OCI-LY7 (cell line): Measurements from ENCODE around the gene LRRC72. TPM values are rescaled to one million over a fixed set of nuclear protein-coding genes. Genes with fewer than 3 reads are reported as not detected.

Experiments used
- Bru-seq: library from RNA; stranded (reverse); fragments of 400-500 nt; gene quantifications from one replicate; lab custom pipeline; 2021; lab: Mats Ljungman, UMichigan
- BruChase-seq, 2 experiments: library from RNA; stranded (reverse); fragments of 400-500 nt; gene quantifications; one replicate each; lab custom pipeline; 2021; lab: Mats Ljungman, UMichigan
- BruUV-seq: library from RNA; stranded (reverse); fragments of 400-500 nt; replicated peaks from 2 replicates; lab custom pipeline; 2021; lab: Mats Ljungman, UMichigan
- CTCF ChIA-PET: fragments of 300-600 bp; sonication (Branson Sonifier 250); formaldehyde crosslinking; loops from one replicate; lab custom pipeline; 2022; ENCODE audit warnings: antibody characterized with exemption; ENCODE audit not compliant: unreplicated experiment; lab: Charles Lee
- POLR2A ChIA-PET: fragments of 300-600 bp; sonication (Branson Sonifier 250); formaldehyde crosslinking; loops from one replicate; lab custom pipeline; 2022; ENCODE audit warnings: antibody characterized with exemption; lab: Charles Lee
- DNase-seq: peaks from one replicate; pipeline ENCODE4 v3.0.0-alpha.2; 2015; ENCODE audit warnings: low spot score
- H2AFZ ChIP-seq: fragments of 200-600 bp; sonication (generic), shearing (Covaris generic); 2 replicates; pipeline ENCODE4 v1.6.1; 2014; ENCODE audit warnings: mild to moderate bottlenecking, antibody characterized with exemption, low read length, moderate library complexity
- H3K27ac ChIP-seq: fragments of 200-600 bp; sonication (generic); 2 replicates; pipeline ENCODE4 v1.5.1; 2014; ENCODE audit warnings: mixed run types, low read depth, mild to moderate bottlenecking, moderate library complexity, low read length, inconsistent platforms; ENCODE audit not compliant: poor library complexity, severe bottlenecking
- H3K36me3 ChIP-seq: fragments of 200-600 bp; sonication (generic); 2 replicates; pipeline ENCODE4 v1.6.1; 2014; ENCODE audit warnings: mild to moderate bottlenecking, antibody characterized with exemption, low read length, moderate library complexity, mixed read lengths; ENCODE audit not compliant: insufficient read depth
- H3K4me1 ChIP-seq: fragments of 200-600 bp; sonication (generic); 2 replicates; pipeline ENCODE4 v1.5.1; 2014; ENCODE audit warnings: mild to moderate bottlenecking, low read length; ENCODE audit not compliant: insufficient read depth, poor library complexity, severe bottlenecking
- H3K4me2 ChIP-seq: fragments of 200-600 bp; sonication (generic); 2 replicates; pipeline ENCODE4 v1.6.1; 2014; ENCODE audit warnings: mild to moderate bottlenecking, low read length
- H3K4me3 ChIP-seq: fragments of 200-600 bp; sonication (generic); 2 replicates; pipeline ENCODE4 v1.5.1; 2014; ENCODE audit warnings: mild to moderate bottlenecking, low read depth, low read length; ENCODE audit not compliant: poor library complexity, severe bottlenecking
- H3K79me2 ChIP-seq: fragments of 200-600 bp; sonication (generic); 2 replicates; pipeline ENCODE4 v1.6.1; 2016; ENCODE audit warnings: low read depth, mild to moderate bottlenecking, low read length, moderate library complexity, mixed read lengths; ENCODE audit not compliant: insufficient read depth
- H3K9me2 ChIP-seq: fragments of 200-600 bp; sonication (generic); 2 replicates; pipeline ENCODE4 v1.6.1; 2016; ENCODE audit warnings: mild to moderate bottlenecking, low read length, mixed read lengths; ENCODE audit not compliant: insufficient read depth
- H3K9me3 ChIP-seq: fragments of 200-600 bp; sonication (generic); 2 replicates; pipeline ENCODE4 v1.6.1; 2014; ENCODE audit warnings: mild to moderate bottlenecking, mixed run types, low read length, mixed read lengths
- H4K20me1 ChIP-seq: fragments of 200-600 bp; sonication (generic); 2 replicates; pipeline ENCODE4 v1.6.1; 2014; ENCODE audit warnings: mild to moderate bottlenecking, antibody characterized with exemption, low read length, moderate library complexity, mixed read lengths; ENCODE audit not compliant: insufficient read depth
- EZH2phosphoT487 ChIP-seq: fragments of 200-600 bp; sonication (generic); IDR thresholded peaks from 2 replicates; pipeline ENCODE4 v1.6.1; 2018; ENCODE audit warnings: low read depth, borderline replicate concordance, mild to moderate bottlenecking, mixed run types, antibody characterized with exemption, low read length, moderate library complexity, mixed read lengths
- intact Hi-C: fragments of 100-400 bp; cut with micrococcal nuclease; formaldehyde crosslinking; loops from one replicate; pipeline ENCODE4 v1.10.0; 2022; ENCODE audit not compliant: unreplicated experiment
- long read RNA-seq: library from polyadenylated mRNA; stranded (forward); transcript quantifications from one replicate; pipeline ENCODE4 v2.0.0, GENCODE V29; 2022
- total RNA-seq, 2 experiments: library from RNA; depleted of rRNA in 1 of 2; stranded (reverse); fragments of >200 nt in 1 of 2; shearing (Covaris generic) in 1 of 2; gene quantifications; 2 replicates each; pipeline ENCODE4 v1.2.3, GENCODE V29; 2014 to 2022
- TF ChIP-seq, protein P1 (sequence below): fragments of 200-600 bp; sonication (generic); conservative IDR thresholded peaks from 2 replicates; pipeline ENCODE4 v1.5.1; 2014; ENCODE audit warnings: mild to moderate bottlenecking, antibody characterized with exemption, low read length, moderate library complexity, mixed read lengths

The LRRC72 gene
- not detected in 2 replicates for total RNA-seq (2014; rRNA removed; shearing (Covaris generic))
- not detected in 2 replicates for total RNA-seq (2022)
- Bru-seq, nascent RNA, result not detected
- BruChase-seq, experiment 1, labeled RNA remaining after a 6-hour chase, result not detected
- not detected for BruChase-seq, experiment 2, labeled RNA remaining after a 2-hour chase
- long read RNA-seq, result 0 reads

DNA sequence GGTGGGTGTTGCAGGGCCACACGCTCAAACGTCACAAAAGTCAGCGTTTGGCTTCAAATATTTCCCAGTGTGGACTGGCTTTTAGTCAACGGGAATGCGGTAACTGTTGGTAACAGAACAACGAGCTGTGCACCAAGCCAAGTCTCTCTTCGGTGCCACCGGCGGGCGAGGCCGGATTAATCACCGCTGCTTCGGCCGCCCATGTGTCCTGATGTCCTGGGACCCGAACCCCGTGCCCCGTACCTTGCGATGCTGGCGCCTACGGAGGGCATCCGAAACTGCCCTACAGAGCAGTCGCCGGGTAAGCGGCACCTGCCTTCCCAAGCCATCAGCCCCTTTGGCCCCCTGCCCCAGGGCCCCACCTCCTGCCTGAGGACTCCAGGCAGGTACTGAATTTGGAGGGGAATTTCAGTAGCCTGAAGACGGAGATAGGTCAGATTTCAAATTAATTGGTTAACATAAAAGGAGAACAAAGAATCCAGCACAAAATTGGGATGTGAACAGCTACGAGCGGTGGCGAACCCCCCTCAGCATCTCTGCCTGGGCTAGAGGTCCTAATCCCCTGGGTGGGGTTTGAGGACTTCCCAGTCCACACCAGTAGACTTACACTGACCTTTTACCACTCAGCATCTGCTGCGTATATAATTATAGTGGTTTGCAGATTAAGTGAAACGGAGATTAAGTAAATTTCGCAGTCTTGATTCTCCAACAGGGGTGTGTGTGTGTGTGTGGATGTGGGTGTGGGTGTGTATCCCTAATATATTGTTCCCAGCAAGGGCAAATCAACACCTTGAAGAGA, at the start of gene LRRC72:
LRRC72 (plus strand) TSS at position 84 of the 799 bp plus-strand sequence; CDS start at position 212, 128 bp downstream.
- intact Hi-C loops, result no loop called here
- Histone ChIP-seq H3K4me2 (no peak within 1 kb of the TSS), H3K27ac (no peak within 1 kb of the TSS), H3K4me1 (no peaks in the 10 kb centered on the region), H3K9me2 (no peaks in the 10 kb centered on the region), H3K9me3 (no peaks in the 10 kb centered on the region), H3K79me2 (no peaks in the 10 kb centered on the region), H4K20me1 (no peaks in the 10 kb centered on the region), H2AFZ (no peak within 1 kb of the TSS), H3K4me3 (no peak within 1 kb of the TSS), H3K36me3 (no peaks in the 10 kb centered on the region)
- BruUV-seq, result no TSS peak
- DNase-seq, result no peak
- ChIA-PET CTCF (no interaction called here), POLR2A (no interaction called here)
- TF ChIP-seq, protein P1, sequence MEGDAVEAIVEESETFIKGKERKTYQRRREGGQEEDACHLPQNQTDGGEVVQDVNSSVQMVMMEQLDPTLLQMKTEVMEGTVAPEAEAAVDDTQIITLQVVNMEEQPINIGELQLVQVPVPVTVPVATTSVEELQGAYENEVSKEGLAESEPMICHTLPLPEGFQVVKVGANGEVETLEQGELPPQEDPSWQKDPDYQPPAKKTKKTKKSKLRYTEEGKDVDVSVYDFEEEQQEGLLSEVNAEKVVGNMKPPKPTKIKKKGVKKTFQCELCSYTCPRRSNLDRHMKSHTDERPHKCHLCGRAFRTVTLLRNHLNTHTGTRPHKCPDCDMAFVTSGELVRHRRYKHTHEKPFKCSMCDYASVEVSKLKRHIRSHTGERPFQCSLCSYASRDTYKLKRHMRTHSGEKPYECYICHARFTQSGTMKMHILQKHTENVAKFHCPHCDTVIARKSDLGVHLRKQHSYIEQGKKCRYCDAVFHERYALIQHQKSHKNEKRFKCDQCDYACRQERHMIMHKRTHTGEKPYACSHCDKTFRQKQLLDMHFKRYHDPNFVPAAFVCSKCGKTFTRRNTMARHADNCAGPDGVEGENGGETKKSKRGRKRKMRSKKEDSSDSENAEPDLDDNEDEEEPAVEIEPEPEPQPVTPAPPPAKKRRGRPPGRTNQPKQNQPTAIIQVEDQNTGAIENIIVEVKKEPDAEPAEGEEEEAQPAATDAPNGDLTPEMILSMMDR, result no peak
- TF ChIP-seq EZH2phosphoT487, result no peak

- no peak for DNase-seq
- intact Hi-C loops, result no loop called here
- Histone ChIP-seq H3K79me2 (no peaks in the 10 kb centered on the region), H3K9me2 (no peaks in the 10 kb centered on the region), H3K36me3 (no peaks in the 10 kb centered on the region), H3K4me1 (no peaks in the 10 kb centered on the region), H3K4me2 (no peak overlapping the region), H2AFZ (no peak overlapping the region), H3K4me3 (no peak overlapping the region), H3K9me3 (no peaks in the 10 kb centered on the region), H4K20me1 (no peaks in the 10 kb centered on the region), H3K27ac (no peak overlapping the region)
- BruUV-seq, result no TSS peak
- POLR2A ChIA-PET, result no interaction called here
- TF ChIP-seq EZH2phosphoT487, result no peak
- TF ChIP-seq, protein P1, result no peak
- CTCF ChIA-PET, result no interaction called here
Observed at GRCh38 chr7:16479161-16479560, 47.5 kb upstream of the LRRC72 start.

DNA sequence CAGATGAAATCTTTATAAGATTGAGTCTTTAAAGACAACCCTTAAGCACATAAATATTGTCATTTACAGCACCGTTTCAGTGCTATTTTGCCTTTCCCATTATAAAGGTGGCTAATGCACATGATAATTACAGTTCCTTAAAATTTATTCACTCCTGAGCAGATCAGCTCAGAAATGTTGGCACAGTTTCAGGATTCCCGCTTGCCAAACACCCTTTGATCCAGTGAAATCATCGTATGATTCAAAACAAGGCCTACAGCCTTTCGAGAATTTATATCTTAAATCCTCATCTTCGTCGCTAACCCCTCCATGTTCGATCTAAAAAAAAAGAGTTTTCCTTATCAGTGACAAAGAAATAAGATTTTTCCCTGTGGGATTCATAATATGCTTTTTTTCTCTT, 47.0 kb upstream of the LRRC72 start:
- intact Hi-C loops, result no loop called here
- Histone ChIP-seq H3K4me3 (no peak overlapping the region), H3K9me3 (no peaks in the 10 kb centered on the region), H3K9me2 (no peaks in the 10 kb centered on the region), H3K79me2 (no peaks in the 10 kb centered on the region), H3K36me3 (no peaks in the 10 kb centered on the region), H3K4me1 (no peaks in the 10 kb centered on the region), H2AFZ (no peak overlapping the region), H3K27ac (no peak overlapping the region), H3K4me2 (no peak overlapping the region), H4K20me1 (no peaks in the 10 kb centered on the region)
- DNase-seq, result no peak
- BruUV-seq, result no TSS peak
- CTCF ChIA-PET, result no interaction called here
- TF ChIP-seq, protein P1, result no peak
- no peak for TF ChIP-seq EZH2phosphoT487
- POLR2A ChIA-PET, result no interaction called here
